ENCODE measurements around the gene NFKBIA. TPM values are rescaled to one million over a fixed set of nuclear protein-coding genes. Genes with fewer than 3 reads are reported as not detected.

The NFKBIA gene
- total and polyA plus RNA-seq, 4 donors, result 182 to 1,327 (median 443) TPM

DNA sequence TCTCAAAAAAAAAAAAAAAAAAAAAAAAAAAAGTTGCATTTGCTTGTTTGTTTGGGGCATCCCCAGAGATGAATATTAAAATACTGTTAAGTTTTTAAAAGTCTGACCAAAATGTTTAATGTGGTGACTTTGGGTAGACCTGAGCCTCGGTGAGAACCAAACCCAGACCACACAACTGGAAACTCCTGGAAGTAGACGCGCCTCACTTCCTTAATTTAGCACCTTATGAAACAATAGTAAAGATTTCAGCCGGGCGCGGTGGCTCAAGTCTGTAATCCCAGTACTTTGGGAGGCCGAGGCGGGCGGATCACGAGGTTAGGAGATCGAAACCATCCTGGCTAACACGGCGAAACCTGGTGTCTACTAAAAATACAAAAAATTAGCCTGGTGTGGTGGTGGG lies 9.3 kb downstream of the NFKBIA start:
- H3K9me3 ChIP-seq (ENCODE audit: control insufficient read depth in 4 of 4, insufficient read depth in 3 of 4, low read length in 3 of 4), result no peaks in the 10 kb centered on the region
- H3K27ac ChIP-seq (ENCODE audit: low read depth in 1 of 2, low read length in 1 of 2), result no peak overlapping the region
- no peak for DNase-seq
- no peak overlapping the region for H3K9ac ChIP-seq (ENCODE audit: insufficient read depth in 1 of 2, low read length in 2 of 2)
- TF ChIP-seq, protein P1, sequence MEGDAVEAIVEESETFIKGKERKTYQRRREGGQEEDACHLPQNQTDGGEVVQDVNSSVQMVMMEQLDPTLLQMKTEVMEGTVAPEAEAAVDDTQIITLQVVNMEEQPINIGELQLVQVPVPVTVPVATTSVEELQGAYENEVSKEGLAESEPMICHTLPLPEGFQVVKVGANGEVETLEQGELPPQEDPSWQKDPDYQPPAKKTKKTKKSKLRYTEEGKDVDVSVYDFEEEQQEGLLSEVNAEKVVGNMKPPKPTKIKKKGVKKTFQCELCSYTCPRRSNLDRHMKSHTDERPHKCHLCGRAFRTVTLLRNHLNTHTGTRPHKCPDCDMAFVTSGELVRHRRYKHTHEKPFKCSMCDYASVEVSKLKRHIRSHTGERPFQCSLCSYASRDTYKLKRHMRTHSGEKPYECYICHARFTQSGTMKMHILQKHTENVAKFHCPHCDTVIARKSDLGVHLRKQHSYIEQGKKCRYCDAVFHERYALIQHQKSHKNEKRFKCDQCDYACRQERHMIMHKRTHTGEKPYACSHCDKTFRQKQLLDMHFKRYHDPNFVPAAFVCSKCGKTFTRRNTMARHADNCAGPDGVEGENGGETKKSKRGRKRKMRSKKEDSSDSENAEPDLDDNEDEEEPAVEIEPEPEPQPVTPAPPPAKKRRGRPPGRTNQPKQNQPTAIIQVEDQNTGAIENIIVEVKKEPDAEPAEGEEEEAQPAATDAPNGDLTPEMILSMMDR (IDR thresholded peaks at IDR 0.05; ENCODE audit: control extremely low read depth, extremely low read depth), result no peak
- H3K4me1 ChIP-seq (ENCODE audit: control insufficient read depth in 5 of 5, insufficient read depth in 5 of 5, low read length in 5 of 5), result peaks cover 3 to 10% (median 8%) of the 10 kb centered on the region in 5 donors
- peaks cover 0 to 2% (median under 1%) of the 10 kb centered on the region in 4 donors for H3K36me3 ChIP-seq (ENCODE audit: control insufficient read depth in 4 of 4, insufficient read depth in 4 of 4, low read length in 4 of 4)
- WGBS, 2 donors, result 56 to 83% methylated on average over 13 of the region's 13 CpGs
- no peak for ATAC-seq (ENCODE audit: insufficient read depth, low FRiP score)
- no peaks in the 10 kb centered on the region for H3K27me3 ChIP-seq (ENCODE audit: control insufficient read depth in 3 of 3, insufficient read depth in 3 of 3, low read length in 2 of 3)
- no peak overlapping the region for H3K4me3 ChIP-seq

DNA sequence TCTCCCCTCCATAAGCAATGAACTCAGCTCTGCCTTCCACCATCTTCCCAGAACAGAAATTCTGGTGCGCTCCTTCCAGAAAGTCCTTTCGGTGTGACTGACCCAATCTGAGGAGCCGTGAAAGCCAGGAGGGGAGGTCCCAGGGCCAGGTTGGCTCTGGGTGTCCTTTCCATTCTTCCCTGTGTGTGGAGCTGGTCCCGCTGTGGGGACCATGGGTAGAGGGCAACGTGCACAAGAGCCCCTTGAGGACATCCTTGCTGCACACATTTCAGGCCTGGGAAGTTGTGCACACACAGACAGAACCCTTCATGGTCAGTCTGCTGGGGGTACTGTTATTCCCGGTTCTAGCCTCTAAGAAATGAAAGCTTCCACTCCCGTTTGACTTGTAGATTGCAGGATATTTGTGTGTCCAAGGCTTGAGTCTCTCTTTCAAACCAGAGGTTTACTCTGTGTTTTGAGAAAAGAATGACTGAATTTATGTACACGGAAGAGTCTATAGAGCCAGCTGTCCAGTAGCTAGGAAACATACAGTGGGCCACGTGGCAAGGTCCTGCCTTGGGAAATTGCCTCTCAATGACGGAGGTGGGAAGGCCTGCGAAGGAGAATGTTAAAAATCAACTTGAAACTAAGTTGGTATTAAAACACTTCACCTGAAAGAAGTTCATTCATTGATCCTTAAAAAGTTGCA lies 10.1 kb downstream of the NFKBIA start:
- Histone ChIP-seq H3K27me3 (ENCODE audit: control insufficient read depth in 3 of 3, insufficient read depth in 3 of 3, low read length in 2 of 3) (no peaks in the 10 kb centered on the region), H3K9me3 (ENCODE audit: control insufficient read depth in 4 of 4, insufficient read depth in 3 of 4, low read length in 3 of 4) (no peaks in the 10 kb centered on the region), H3K36me3 (ENCODE audit: control insufficient read depth in 4 of 4, insufficient read depth in 4 of 4, low read length in 4 of 4) (no peaks in the 10 kb centered on the region), H3K27ac (ENCODE audit: low read depth in 1 of 2, low read length in 1 of 2) (no peak overlapping the region), H3K4me1 (ENCODE audit: control insufficient read depth in 5 of 5, insufficient read depth in 5 of 5, low read length in 5 of 5) (peaks cover 3 to 10% (median 7%) of the 10 kb centered on the region in 5 donors), H3K4me3 (no peak overlapping the region), H3K9ac (ENCODE audit: insufficient read depth in 1 of 2, low read length in 2 of 2) (no peak overlapping the region)
- ATAC-seq (ENCODE audit: insufficient read depth, low FRiP score), result no peak
- WGBS, 2 donors, result 85 to 90% methylated on average over 11 of the region's 11 CpGs
- DNase-seq, result no peak
- TF ChIP-seq, protein P1 (IDR thresholded peaks at IDR 0.05; ENCODE audit: control extremely low read depth, extremely low read depth), result no peak

DNA sequence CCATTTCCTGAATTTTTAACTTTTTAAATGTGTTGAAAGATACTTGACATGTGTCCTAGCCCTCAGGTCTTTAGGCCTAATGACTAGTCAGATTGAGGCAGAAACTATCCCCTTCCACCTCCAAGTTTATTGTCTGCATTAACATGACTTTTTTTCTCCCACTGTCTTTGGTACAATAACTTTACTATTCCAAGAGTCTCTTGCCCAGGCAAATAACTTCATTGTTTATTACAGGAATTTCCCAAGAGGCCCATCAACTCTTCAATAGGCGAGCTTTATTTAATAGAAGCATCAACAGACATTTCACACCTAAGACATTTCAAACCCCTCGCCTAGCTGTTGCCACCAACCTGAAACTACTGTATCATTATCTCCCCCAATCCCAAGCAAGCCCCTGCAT lies 10.7 kb downstream of the NFKBIA start:
- H3K4me1 ChIP-seq (ENCODE audit: control insufficient read depth in 5 of 5, insufficient read depth in 5 of 5, low read length in 5 of 5), result peaks cover 3 to 10% (median 6%) of the 10 kb centered on the region in 5 donors
- no peaks in the 10 kb centered on the region for H3K36me3 ChIP-seq (ENCODE audit: control insufficient read depth in 4 of 4, insufficient read depth in 4 of 4, low read length in 4 of 4)
- ATAC-seq (ENCODE audit: insufficient read depth, low FRiP score) (no peak), DNase-seq (no peak)
- no peak overlapping the region for H3K9ac ChIP-seq (ENCODE audit: insufficient read depth in 1 of 2, low read length in 2 of 2)
- H3K4me3 ChIP-seq, result no peak overlapping the region
- 78 to 96% methylated on average over 2 of the region's 2 CpGs for WGBS, 2 donors
- no peak overlapping the region for H3K27ac ChIP-seq (ENCODE audit: low read depth in 1 of 2, low read length in 1 of 2)
- no peaks in the 10 kb centered on the region for H3K9me3 ChIP-seq (ENCODE audit: control insufficient read depth in 4 of 4, insufficient read depth in 3 of 4, low read length in 3 of 4)
- no peaks in the 10 kb centered on the region for H3K27me3 ChIP-seq (ENCODE audit: control insufficient read depth in 3 of 3, insufficient read depth in 3 of 3, low read length in 2 of 3)
- TF ChIP-seq, protein P1 (IDR thresholded peaks at IDR 0.05; ENCODE audit: control extremely low read depth, extremely low read depth), result no peak

DNA sequence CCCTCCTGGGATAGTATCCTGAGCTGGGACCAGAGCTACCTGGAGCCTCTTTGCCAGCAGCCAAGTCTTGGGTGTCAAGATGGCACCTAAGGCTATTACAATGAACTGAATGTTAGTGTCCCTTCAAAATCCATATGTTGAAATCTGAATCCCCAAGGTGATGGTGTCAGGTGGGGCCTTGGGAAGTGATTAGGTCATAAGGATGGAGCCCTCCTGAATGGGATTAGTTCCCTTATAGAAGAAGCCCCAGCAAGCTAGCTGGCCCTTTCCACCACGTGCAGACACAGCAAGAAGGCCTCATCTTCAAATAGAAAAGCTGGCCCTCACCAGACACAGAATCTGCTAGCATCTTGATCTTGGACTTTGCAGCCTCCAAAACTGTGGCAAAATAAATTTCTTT lies 12.4 kb downstream of the NFKBIA start:
- Histone ChIP-seq H3K9ac (ENCODE audit: insufficient read depth in 1 of 2, low read length in 2 of 2) (no peak overlapping the region), H3K9me3 (ENCODE audit: control insufficient read depth in 4 of 4, insufficient read depth in 3 of 4, low read length in 3 of 4) (no peaks in the 10 kb centered on the region), H3K4me1 (ENCODE audit: control insufficient read depth in 5 of 5, insufficient read depth in 5 of 5, low read length in 5 of 5) (peaks cover 0 to 5% (median 4%) of the 10 kb centered on the region in 5 donors), H3K27ac (ENCODE audit: low read depth in 1 of 2, low read length in 1 of 2) (no peak overlapping the region), H3K36me3 (ENCODE audit: control insufficient read depth in 4 of 4, insufficient read depth in 4 of 4, low read length in 4 of 4) (no peaks in the 10 kb centered on the region), H3K27me3 (ENCODE audit: control insufficient read depth in 3 of 3, insufficient read depth in 3 of 3, low read length in 2 of 3) (no peaks in the 10 kb centered on the region), H3K4me3 (no peak overlapping the region)
- 97 to 100% methylated on average over 1 of the region's 1 CpG for WGBS, 2 donors
- DNase-seq, result no peak
- TF ChIP-seq, protein P1 (IDR thresholded peaks at IDR 0.05; ENCODE audit: control extremely low read depth, extremely low read depth), result no peak
- ATAC-seq (ENCODE audit: insufficient read depth, low FRiP score), result no peak

Data from lung (tissue), 12 donors.